GM19240 (cell line): ENCODE data around the gene CELSR1.
"Not testable (repeated sequence)": the region's sequence is repeated elsewhere in the genome, so short reads cannot be mapped to it uniquely, and the experiment has no call there.

Experiments used
- DNase-seq: peaks from one replicate; pipeline ENCODE4 v3.0.0; 2011; ENCODE audit warnings: low spot score; ENCODE audit not compliant: insufficient read length

Gene CELSR1

GRCh38 chr22:46328797-46329196 lies 208.6 kb downstream of the CELSR1 start:
- no peak for DNase-seq

DNA sequence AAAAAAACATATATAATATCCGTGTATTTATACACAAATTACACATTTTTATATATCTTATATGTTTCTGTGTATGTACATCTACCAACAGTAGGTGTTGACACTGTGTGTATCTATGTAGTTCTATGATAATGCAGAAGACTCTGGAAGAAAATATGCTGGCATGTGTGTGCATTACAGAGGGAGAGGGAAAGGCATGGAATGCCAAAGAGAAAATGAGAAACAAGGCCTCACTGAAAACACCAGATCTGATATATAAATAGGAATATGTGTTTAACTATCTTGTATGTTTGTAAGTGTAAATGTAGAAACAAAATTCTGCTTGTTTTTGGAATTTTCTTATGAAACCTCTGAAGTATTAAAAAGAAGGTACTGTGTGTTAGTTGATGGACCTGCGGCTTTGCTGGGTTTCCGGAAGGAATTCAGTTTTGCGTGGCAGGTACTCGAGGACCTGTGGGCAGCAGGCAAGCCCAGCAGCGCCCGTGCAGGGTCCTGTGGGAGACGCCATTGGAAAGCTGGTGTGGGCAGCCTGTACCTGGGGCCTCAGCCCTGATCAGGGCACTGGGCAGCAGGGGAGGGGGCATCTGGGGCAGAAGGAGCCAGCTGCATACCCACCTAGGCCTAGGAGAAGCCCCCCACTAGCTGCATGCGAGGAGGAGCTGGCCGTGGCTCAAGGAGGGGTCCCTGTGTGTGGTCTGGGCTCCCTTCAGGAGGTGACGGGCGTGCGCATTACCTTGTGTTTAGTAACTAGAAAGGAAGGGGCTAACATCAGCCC lies 209.5 kb downstream of the CELSR1 start:
- no peak for DNase-seq

GRCh38 chr22:46326066-46326680 lies 211.2 kb downstream of the CELSR1 start:
- no peak for DNase-seq

DNA sequence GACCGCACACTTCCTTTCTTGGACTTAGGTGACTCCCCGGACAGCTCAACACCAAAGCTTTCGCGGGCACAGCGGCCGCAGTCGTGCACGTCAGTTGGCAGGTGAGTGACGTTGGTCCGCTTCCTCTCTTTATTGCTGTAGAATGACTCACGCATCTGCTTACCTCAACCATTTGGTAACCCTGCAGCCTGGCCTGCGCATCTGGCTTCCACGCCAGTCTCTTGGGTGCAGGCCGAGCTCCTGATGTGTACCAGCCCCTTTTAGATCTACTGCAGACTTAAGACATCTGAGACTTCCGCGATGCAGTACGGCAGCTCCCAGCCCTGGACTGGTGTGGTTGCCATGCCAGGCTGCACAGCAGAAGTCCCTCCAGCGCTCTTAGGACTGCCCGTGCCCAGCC lies 214.3 kb downstream of the CELSR1 start:
- DNase-seq: no peak

DNA sequence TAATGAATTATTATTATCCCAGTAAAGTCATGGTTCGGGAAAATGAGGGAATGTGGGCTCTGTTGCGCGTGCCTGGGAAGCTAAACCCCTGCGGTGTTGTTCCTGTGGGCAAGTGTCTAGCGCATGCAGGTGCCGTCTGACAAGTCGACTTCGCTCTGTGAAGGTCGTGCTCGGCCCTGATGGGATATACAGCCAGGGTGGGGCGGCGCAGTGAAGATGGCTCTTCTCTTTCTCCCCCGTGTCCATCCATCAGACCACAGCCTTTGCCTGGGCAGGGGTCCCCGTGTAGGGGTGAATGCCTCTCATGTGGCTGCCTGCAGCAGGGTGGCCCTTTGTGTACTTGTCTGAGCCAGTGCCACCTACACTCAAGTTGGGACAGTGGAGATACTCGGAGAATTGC lies 214.7 kb downstream of the CELSR1 start:
- no peak for DNase-seq

DNA sequence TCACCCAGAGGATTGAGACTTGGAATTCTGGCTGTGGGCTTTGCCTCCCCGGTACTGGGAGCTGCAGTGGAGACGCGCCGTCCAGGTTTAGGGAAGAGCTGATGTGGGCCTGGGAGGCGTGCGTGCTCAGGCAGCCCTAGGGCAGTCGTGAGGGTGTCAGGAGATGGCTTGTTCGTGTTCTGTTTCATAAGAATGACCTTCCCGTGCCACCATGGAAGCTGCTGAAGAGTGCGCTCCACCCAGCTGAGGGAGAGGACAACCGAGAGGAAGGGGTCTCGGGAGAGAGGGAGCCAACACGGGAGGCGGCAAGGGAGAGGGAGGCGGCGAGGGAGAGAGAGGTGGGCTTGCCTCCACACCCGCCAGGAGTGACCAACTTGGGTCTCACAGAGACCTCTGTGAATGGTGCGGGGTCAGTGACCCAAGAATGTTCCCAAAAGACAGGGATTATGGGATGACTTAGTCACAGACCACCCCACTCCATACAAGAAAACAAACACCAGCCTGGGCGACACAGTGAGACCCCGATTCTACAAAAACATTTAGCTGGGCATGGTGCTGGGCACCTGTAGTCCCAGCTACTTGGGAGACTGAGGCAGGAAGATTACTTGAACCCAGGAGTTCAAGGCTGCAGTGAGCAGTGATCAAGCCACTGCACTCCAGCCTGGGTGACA lies 216.6 kb downstream of the CELSR1 start:
- DNase-seq: no peak

DNA sequence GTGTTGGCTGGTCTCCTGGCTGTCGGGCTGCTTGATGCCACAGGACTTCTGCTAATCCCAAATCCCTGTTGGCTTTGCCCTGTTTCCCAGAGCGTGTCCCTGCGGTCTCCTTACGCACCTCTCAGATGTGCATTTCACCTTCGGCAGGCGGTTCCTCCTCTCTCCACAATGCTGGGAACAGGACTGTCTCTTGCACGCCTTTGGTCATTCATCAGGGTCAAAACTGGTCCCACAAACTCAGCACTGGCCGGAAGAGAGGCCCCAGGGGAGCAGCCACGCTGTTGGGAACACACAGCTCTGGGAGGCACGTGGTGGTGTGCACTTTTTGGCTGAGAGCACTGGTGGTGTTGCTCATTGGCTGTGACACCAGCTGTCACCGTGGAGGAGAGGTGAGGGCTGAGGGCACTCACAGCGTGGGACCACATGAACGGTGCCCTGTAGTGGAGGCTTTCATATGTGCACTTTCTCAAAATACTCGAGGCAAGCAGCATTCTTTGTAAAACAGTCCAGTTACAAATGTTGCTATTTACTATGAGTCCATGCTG lies 217.2 kb downstream of the CELSR1 start:
- no peak for DNase-seq

DNA sequence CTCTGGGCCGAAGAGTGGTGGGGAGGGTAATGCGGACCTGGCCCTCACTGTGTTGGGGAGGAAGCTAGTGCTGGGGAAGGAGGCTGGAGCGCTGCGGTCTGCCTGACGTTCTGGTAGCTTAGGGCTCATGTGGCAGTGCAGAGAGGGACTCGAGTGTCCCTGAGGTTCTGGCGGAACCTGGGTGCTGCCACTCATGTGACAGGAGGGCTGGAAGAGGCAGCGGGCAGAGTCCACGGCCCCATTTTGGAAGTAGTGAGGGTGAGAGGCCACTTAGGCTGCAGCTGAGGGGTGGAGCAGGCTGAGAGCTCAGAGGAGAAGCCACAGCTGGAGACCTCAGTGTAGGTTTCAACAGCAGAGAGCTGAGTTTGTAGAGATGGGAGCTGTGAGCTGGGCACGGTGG lies 218.1 kb downstream of the CELSR1 start:
- no peak for DNase-seq

DNA sequence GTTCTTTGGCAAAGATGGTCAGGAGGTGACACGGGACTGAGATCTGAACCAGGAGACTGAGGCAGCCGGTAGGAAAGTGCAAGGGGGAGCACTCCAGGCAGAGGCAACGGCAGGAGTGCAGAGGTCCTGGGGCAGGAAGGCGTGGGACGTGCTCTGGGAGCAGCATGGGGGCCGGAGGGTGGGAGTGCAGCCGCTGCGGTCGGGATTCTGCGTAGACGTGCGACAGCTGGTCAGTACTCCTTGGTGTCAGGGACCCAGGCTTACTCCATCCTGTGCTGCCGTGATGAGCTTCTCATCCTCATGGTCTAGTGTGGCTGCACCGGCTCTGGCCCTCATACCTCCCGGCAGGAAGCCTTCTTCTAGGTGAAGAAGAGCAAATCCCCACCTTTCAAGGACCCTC lies 218.8 kb downstream of the CELSR1 start:
- no peak for DNase-seq

DNA sequence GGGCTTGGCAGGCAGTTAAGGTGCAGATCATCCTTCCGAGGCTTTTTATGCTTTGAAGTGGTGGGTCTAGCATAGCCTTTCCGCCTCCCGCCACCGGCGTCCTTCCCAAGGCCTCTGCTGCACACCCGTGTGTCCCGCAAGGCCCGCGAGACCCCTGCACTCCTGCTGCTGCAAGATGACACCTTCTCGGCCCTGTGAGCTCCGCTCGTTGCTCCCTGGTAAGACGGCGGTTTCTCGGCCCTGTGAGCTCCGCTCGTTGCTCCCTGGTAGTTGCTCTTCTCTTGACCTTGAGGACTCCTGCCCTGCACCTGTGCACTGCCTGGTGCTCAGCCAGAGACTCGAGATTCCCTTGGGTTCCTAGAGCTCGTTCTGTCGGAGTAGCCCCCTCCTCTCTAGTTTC lies 219.8 kb downstream of the CELSR1 start:
- no peak for DNase-seq

GRCh38 chr22:46315976-46316375 lies 221.4 kb downstream of the CELSR1 start:
- no peak for DNase-seq

GRCh38 chr22:46312848-46313247 lies 224.6 kb downstream of the CELSR1 start:
- DNase-seq: not testable (repeated sequence)

DNA sequence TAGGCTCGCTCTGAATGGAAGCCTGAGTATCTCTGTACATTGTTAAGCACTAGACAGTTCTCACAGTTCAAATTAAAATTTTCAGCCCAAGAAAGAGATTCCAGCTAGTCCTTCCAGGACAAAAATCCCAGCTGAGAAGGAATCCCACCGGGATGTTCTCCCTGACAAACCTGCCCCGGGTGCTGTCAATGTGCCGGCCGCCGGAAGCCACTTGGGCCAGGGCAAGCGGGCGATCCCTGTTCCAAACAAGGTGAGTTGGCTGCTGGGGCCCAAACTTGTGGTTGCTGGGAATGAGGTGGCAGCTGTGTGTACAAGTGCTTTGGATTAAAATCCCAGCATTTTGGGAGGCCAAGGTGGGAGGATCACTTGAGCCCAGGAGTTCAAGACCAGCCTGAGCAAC lies 225.4 kb downstream of the CELSR1 start:
- no peak for DNase-seq
